ENCODE data around the gene SKAP2.

DNA sequence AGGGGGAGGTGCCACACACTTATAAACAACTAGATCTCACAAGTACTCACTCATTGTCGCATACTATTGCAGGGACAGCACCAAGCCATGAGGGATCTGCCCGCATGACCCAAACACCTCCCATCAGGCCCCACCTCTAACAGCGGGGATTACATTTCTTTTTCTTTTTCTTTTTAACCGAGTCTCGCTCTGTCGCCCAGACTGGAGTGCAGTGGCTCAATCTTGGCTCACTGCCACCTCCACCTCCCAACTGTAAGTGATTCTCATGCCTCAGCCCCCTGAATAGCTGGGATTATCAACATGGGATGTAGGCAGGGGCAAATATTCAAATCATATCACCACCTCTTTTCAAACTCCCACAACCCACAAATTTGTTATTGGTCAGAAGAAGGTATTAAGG lies 76.7 kb downstream of the SKAP2 start:
- TF ChIP-seq ZFYVE20 (CRISPR knock-in tag; IDR thresholded peaks at IDR 0.05; ENCODE audit: borderline replicate concordance, low read depth) (no peak), HOXD1 (CRISPR knock-in tag; IDR thresholded peaks at IDR 0.05) (no peak)
